BLaER1 treated with 17β-estradiol and CSF1 and Interleukin-3, amounts not matched to agents 10 nM and 100 nM (cell line): Measurements from ENCODE around the gene NAXE.
A peak's percentile ranks its signal among the peaks of the same experiment; 100 is the strongest.
"Not testable (repeated sequence)": the region's sequence is repeated elsewhere in the genome, so short reads cannot be mapped to it uniquely, and the experiment has no call there.

ENCODE experiments used
- H3K27ac ChIP-seq, 11 experiments: shearing (Covaris generic); formaldehyde crosslinking; 2 replicates each; pipeline ENCODE4 v1.8.1; 2022
- H3K27me3 ChIP-seq, 11 experiments: shearing (Covaris generic); formaldehyde crosslinking; 2 replicates each; pipeline ENCODE4 v1.8.1; 2022
- H3K36me3 ChIP-seq, 11 experiments: shearing (Covaris generic); formaldehyde crosslinking; 2 replicates each; pipeline ENCODE4 v1.8.1; 2022
- H3K4me1 ChIP-seq, 10 experiments: shearing (Covaris generic); formaldehyde crosslinking; 2 replicates each; pipeline ENCODE4 v1.8.1; 2022
- H3K4me2 ChIP-seq, 11 experiments: shearing (Covaris generic); formaldehyde crosslinking; 2 replicates each; pipeline ENCODE4 v1.8.1; 2022
- H3K4me3 ChIP-seq, 10 experiments: shearing (Covaris generic); formaldehyde crosslinking; 2 replicates each; pipeline ENCODE4 v1.8.1; 2022
- H3K9ac ChIP-seq, 11 experiments: shearing (Covaris generic); formaldehyde crosslinking; 2 replicates each; pipeline ENCODE4 v1.8.1; 2022
- H3K9me3 ChIP-seq, 11 experiments: shearing (Covaris generic); formaldehyde crosslinking; replicated peaks in 1 of 11; 2 replicates each; pipeline ENCODE4 v1.8.1; 2022
- H4K20me1 ChIP-seq, 11 experiments: shearing (Covaris generic); formaldehyde crosslinking; 2 replicates each; pipeline ENCODE4 v1.8.1; 2022
- Cebpa-rat ChIP-seq, 11 experiments: shearing (Covaris generic); IDR thresholded peaks; 2 replicates each; pipeline ENCODE4 v1.8.1; 2022

Gene NAXE

GRCh38 chr1:156622581-156623297 is 31.2 kb downstream of the NAXE start:
- H3K4me2 ChIP-seq: no peak overlapping the region
- no peaks in the 10 kb centered on the region for H3K9me3 ChIP-seq
- peaks cover 8 to 22% (median 15%) of the 10 kb centered on the region in 10 experiments for H3K4me1 ChIP-seq
- H3K36me3 ChIP-seq: no peaks in the 10 kb centered on the region
- no peak overlapping the region for H3K4me3 ChIP-seq
- TF ChIP-seq Cebpa-rat (IDR thresholded peaks at IDR 0.05): no peak
- H3K9ac ChIP-seq: no peak overlapping the region
- H4K20me1 ChIP-seq: peaks cover 0 to 40% (median 19%) of the 10 kb centered on the region in 11 experiments; a peak in 14 of 22 replicates
- peaks cover 77 to 97% (median 88%) of the 10 kb centered on the region in 11 experiments for H3K27me3 ChIP-seq
- H3K27ac ChIP-seq: no peak overlapping the region

- H3K4me3 ChIP-seq: peak overlapping the region in 9 of 10 experiments; percentile 30 to 60 (median 45); a peak in 12 of 20 replicates
Measured at GRCh38 chr1:156623946-156624813, 32.6 kb downstream of the NAXE start.

GRCh38 chr1:156624814-156625435 is 33.3 kb downstream of the NAXE start:
- H3K4me3 ChIP-seq: peak overlapping the region; percentile 30 to 60 (median 46); a peak in 15 of 20 replicates
- peak overlapping the region; percentile 51 to 85 (median 72) for H3K4me2 ChIP-seq
- H3K27me3 ChIP-seq: peaks cover 68 to 75% (median 72%) of the 10 kb centered on the region in 11 experiments

More at GRCh38 chr1:156623946-156624813, 32.6 kb downstream of the NAXE start:
- Histone ChIP-seq H4K20me1 (peaks cover 0 to 40% (median 19%) of the 10 kb centered on the region in 11 experiments; a peak in 14 of 22 replicates), H3K9me3 (no peaks in the 10 kb centered on the region), H3K4me1 (peaks cover 8 to 26% (median 14%) of the 10 kb centered on the region in 10 experiments), H3K27me3 (peaks cover 75 to 82% (median 80%) of the 10 kb centered on the region in 11 experiments), H3K9ac (no peak overlapping the region), H3K27ac (no peak overlapping the region), H3K36me3 (no peaks in the 10 kb centered on the region), H3K4me2 (peak overlapping the region; percentile 47 to 85 (median 72); a peak in 21 of 22 replicates)
- no peak for TF ChIP-seq Cebpa-rat (IDR thresholded peaks at IDR 0.05)

GRCh38 chr1:156625436-156626078 is 34.0 kb downstream of the NAXE start:
- no peak for TF ChIP-seq Cebpa-rat (IDR thresholded peaks at IDR 0.05)
- H3K9ac ChIP-seq: peak overlapping the region in 1 of 11 experiments; percentile 13; a peak in 1 of 22 replicates
- H3K4me2 ChIP-seq: peak overlapping the region; percentile 48 to 85 (median 65)
- H3K27me3 ChIP-seq: peaks cover 61 to 69% (median 68%) of the 10 kb centered on the region in 11 experiments
- no peak overlapping the region for H3K27ac ChIP-seq
- peaks cover 0 to 32% (median 19%) of the 10 kb centered on the region in 11 experiments; a peak in 14 of 22 replicates for H4K20me1 ChIP-seq
- H3K4me1 ChIP-seq: peaks cover 8 to 34% (median 22%) of the 10 kb centered on the region in 10 experiments
- H3K4me3 ChIP-seq: peak overlapping the region in 9 of 10 experiments; percentile 21 to 53 (median 41); a peak in 14 of 20 replicates
- no peaks in the 10 kb centered on the region for H3K36me3 ChIP-seq
- no peaks in the 10 kb centered on the region for H3K9me3 ChIP-seq

More at GRCh38 chr1:156624814-156625435, 33.3 kb downstream of the NAXE start:
- Histone ChIP-seq H3K9me3 (no peaks in the 10 kb centered on the region), H3K9ac (peak overlapping the region in 1 of 11 experiments; percentile 13; a peak in 1 of 22 replicates), H3K4me1 (peaks cover 8 to 29% (median 16%) of the 10 kb centered on the region in 10 experiments), H4K20me1 (peaks cover 0 to 33% (median 19%) of the 10 kb centered on the region in 11 experiments; a peak in 14 of 22 replicates), H3K36me3 (no peaks in the 10 kb centered on the region), H3K27ac (no peak overlapping the region)
- TF ChIP-seq Cebpa-rat (IDR thresholded peaks at IDR 0.05): no peak

- Histone ChIP-seq H3K36me3 (no peaks in the 10 kb centered on the region), H3K27ac (no peak overlapping the region), H3K4me3 (no peak overlapping the region), H3K27me3 (peaks cover 56 to 69% (median 63%) of the 10 kb centered on the region in 11 experiments), H3K4me1 (peaks cover 13 to 34% (median 25%) of the 10 kb centered on the region in 10 experiments), H3K9me3 (no peaks in the 10 kb centered on the region), H4K20me1 (peaks cover 0 to 32% (median 19%) of the 10 kb centered on the region in 11 experiments; a peak in 14 of 22 replicates), H3K9ac (no peak overlapping the region), H3K4me2 (peak overlapping the region in 1 of 11 experiments; percentile 84; a peak in 2 of 22 replicates)
- no peak for TF ChIP-seq Cebpa-rat (IDR thresholded peaks at IDR 0.05)
Measured at GRCh38 chr1:156626079-156626438, 34.5 kb downstream of the NAXE start.

GRCh38 chr1:156627313-156627880 is 35.8 kb downstream of the NAXE start:
- Histone ChIP-seq H3K27ac (no peak overlapping the region), H4K20me1 (peaks cover 0 to 31% (median 17%) of the 10 kb centered on the region in 11 experiments; a peak in 14 of 22 replicates), H3K9me3 (no peaks in the 10 kb centered on the region), H3K9ac (no peak overlapping the region), H3K4me1 (peaks cover 13 to 34% (median 25%) of the 10 kb centered on the region in 10 experiments), H3K27me3 (peaks cover 43 to 60% (median 49%) of the 10 kb centered on the region in 11 experiments), H3K4me2 (peak overlapping the region in 6 of 11 experiments; percentile 13 to 64 (median 46); a peak in 10 of 22 replicates), H3K4me3 (no peak overlapping the region), H3K36me3 (no peaks in the 10 kb centered on the region)
- TF ChIP-seq Cebpa-rat (IDR thresholded peaks at IDR 0.05): no peak

GRCh38 chr1:156629823-156630449 is 38.4 kb downstream of the NAXE start:
- TF ChIP-seq Cebpa-rat (IDR thresholded peaks at IDR 0.05): no peak
- Histone ChIP-seq H4K20me1 (peaks cover 0 to 12% (median 8%) of the 10 kb centered on the region in 11 experiments; a peak in 12 of 22 replicates), H3K9me3 (no peaks in the 10 kb centered on the region), H3K36me3 (no peaks in the 10 kb centered on the region), H3K27me3 (peaks cover 18 to 39% (median 25%) of the 10 kb centered on the region in 11 experiments), H3K4me3 (no peak overlapping the region), H3K4me2 (peak overlapping the region in 7 of 11 experiments; percentile 12 to 48 (median 16); a peak in 9 of 22 replicates), H3K27ac (no peak overlapping the region), H3K4me1 (peaks cover 11 to 32% (median 22%) of the 10 kb centered on the region in 10 experiments), H3K9ac (no peak overlapping the region)

- Histone ChIP-seq H3K27me3 (peaks cover 5 to 30% (median 13%) of the 10 kb centered on the region in 11 experiments), H3K4me2 (peak overlapping the region in 2 of 11 experiments; percentile 6 to 16; a peak in 1 of 22 replicates), H3K4me1 (peaks cover 4 to 25% (median 14%) of the 10 kb centered on the region in 10 experiments; a peak in 13 of 20 replicates)
- not testable (repeated sequence) for H3K4me3 ChIP-seq, H4K20me1 ChIP-seq, H3K36me3 ChIP-seq, H3K9ac ChIP-seq, H3K27ac ChIP-seq, H3K9me3 ChIP-seq
Measured at GRCh38 chr1:156631152-156631551, 39.6 kb downstream of the NAXE start.
